ENCODE data around the gene HIBCH. TPM values are rescaled to one million over a fixed set of nuclear protein-coding genes. Genes with fewer than 3 reads are reported as not detected.

The HIBCH gene
- total and polyA plus RNA-seq, 9 of the 15 experiments (the other 6 are each of a cell fraction or from before 2014, with no cell fraction given), result 17.0 to 65.4 (median 28.3) TPM

DNA sequence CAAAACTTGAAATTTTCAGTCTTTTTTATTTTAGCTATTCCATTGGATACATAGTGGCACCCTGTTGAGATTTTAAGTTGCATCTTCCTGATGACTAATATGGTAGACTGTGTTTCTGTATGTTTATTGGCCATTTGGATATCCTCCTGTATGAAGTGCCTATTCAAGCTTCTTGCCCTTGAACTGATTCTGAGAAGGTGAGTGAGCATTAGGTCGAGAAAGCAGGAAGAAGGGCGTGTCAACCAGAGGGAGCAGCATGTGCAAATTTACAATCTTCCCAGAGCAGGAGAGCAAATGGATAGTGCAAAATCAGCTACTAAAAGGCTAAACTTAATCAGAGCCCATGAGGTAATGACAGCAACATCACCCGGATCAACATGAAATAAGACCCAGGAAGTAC is 32.3 kb upstream of the HIBCH start:
- no peaks in the 10 kb centered on the region for H4K20me1 ChIP-seq (replicated peaks; ENCODE audit: control insufficient read depth, insufficient read depth, low read length)
- in situ Hi-C loops (cut with MboI) (no loop called here), intact Hi-C loops (cut with micrococcal nuclease) (loop anchor here (2.0 kb wide), 1 partner anchor 17 kb away; no protein-coding TSS in a partner anchor)
- H3K9me3 ChIP-seq (replicated peaks; ENCODE audit: control insufficient read depth, insufficient read depth, low read depth, low read length), result no peaks in the 10 kb centered on the region
- 27% methylated on average over 3 of the region's 3 CpGs for WGBS (ENCODE audit: insufficient coverage, low coverage, missing lambda C conversion rate)
- CTCF ChIA-PET (ENCODE audit: low intra/inter-chr PET ratio), result no interaction called here
- peak overlapping the region in 1 of 2 experiments; percentile 49; a peak in 1 of 4 replicates for H3K9ac ChIP-seq (ENCODE audit: insufficient read depth in 1 of 2, low read depth in 2 of 2, low read length in 2 of 2)
- no peaks in the 10 kb centered on the region for H3K9me1 ChIP-seq (ENCODE audit: control insufficient read depth, insufficient read depth, low read length)
- peak in 1 of 4 experiments; percentile 43 for DNase-seq (ENCODE audit: extremely low read depth in 1 of 4, low spot score in 3 of 4)
- H3K4me2 ChIP-seq (ENCODE audit: insufficient read depth, low read length), result peak overlapping the region; percentile 45; the same call in 1 of the 2 replicates
- no peak for TF ChIP-seq ZNF12 (CRISPR knock-in tag; IDR thresholded peaks at IDR 0.05)
- 0 out of 2 replicates have a peak, but pooled peaks have one; percentile 20 for TF ChIP-seq CBFA2T3 (IDR thresholded peaks at IDR 0.05)
- TF ChIP-seq ESRRA (IDR thresholded peaks at IDR 0.05; ENCODE audit: borderline replicate concordance, low read depth), result peak; percentile 51; the same call in 1 of the 2 replicates
- no peak for TF ChIP-seq SLC30A9 (CRISPR knock-in tag; IDR thresholded peaks at IDR 0.05)
- H2AFZ ChIP-seq (ENCODE audit: low read depth, low read length), result peak overlapping the region; percentile 81
- peak; percentile 6 for ATAC-seq
- no peak overlapping the region for H3K4me3 ChIP-seq
- H3K4me1 ChIP-seq (replicated peaks in 1 of 2; ENCODE audit: control insufficient read depth in 2 of 2, insufficient read depth in 2 of 2, low read length in 2 of 2), result peaks cover 0 to 43% of the 10 kb centered on the region in 2 experiments; a peak in 3 of 5 replicates
- H3K36me3 ChIP-seq (ENCODE audit: control insufficient read depth, insufficient read depth, low read length), result no peaks in the 10 kb centered on the region
- POLR2A ChIA-PET, result no interaction called here
- BruUV-seq (replicated peaks), result no TSS peak
- H3K27ac ChIP-seq (ENCODE audit: extremely low read depth, low read depth, low read length), result peak overlapping the region; percentile 57
- FAIRE-seq, result no peak
- H3K79me2 ChIP-seq (ENCODE audit: control insufficient read depth, insufficient read depth, low read length), result no peaks in the 10 kb centered on the region
- H3K27me3 ChIP-seq (ENCODE audit: control insufficient read depth in 2 of 2, insufficient read depth in 2 of 2, low read length in 2 of 2), result no peaks in the 10 kb centered on the region

DNA sequence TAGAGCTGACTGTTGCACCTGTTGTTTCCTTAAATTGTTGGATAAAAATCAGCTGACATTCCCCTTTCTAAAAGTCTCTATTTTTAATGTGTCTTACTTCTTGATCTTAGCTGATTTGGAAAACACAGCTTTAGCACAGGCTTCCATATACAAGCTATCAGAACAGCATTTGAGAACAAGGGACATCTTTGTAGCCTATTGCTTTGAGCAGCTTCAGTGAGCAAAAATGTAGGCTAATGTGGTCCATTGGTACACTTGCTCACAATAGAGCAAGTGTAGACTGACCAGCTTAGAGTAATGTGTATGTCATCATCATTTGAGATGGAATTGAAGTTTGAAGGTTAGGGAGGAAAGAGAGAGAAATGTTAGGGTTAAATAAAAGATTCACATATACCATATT is 30.7 kb upstream of the HIBCH start:
- Histone ChIP-seq H3K9ac (ENCODE audit: insufficient read depth in 1 of 2, low read depth in 2 of 2, low read length in 2 of 2) (no peak overlapping the region), H3K9me3 (replicated peaks; ENCODE audit: control insufficient read depth, insufficient read depth, low read depth, low read length) (no peaks in the 10 kb centered on the region), H3K4me1 (replicated peaks in 1 of 2; ENCODE audit: control insufficient read depth in 2 of 2, insufficient read depth in 2 of 2, low read length in 2 of 2) (peaks cover 0 to 33% of the 10 kb centered on the region in 2 experiments; a peak in 4 of 5 replicates), H2AFZ (ENCODE audit: low read depth, low read length) (no peak overlapping the region), H3K27ac (ENCODE audit: extremely low read depth, low read depth, low read length) (no peak overlapping the region), H3K9me1 (ENCODE audit: control insufficient read depth, insufficient read depth, low read length) (no peaks in the 10 kb centered on the region), H3K4me2 (ENCODE audit: insufficient read depth, low read length) (no peak overlapping the region), H4K20me1 (replicated peaks; ENCODE audit: control insufficient read depth, insufficient read depth, low read length) (no peaks in the 10 kb centered on the region), H3K4me3 (no peak overlapping the region), H3K27me3 (ENCODE audit: control insufficient read depth in 2 of 2, insufficient read depth in 2 of 2, low read length in 2 of 2) (no peaks in the 10 kb centered on the region), H3K36me3 (ENCODE audit: control insufficient read depth, insufficient read depth, low read length) (no peaks in the 10 kb centered on the region), H3K79me2 (ENCODE audit: control insufficient read depth, insufficient read depth, low read length) (no peaks in the 10 kb centered on the region)
- FAIRE-seq (no peak), DNase-seq (ENCODE audit: extremely low read depth in 1 of 4, low spot score in 3 of 4) (no peak), ATAC-seq (no peak)
- CTCF ChIA-PET (ENCODE audit: low intra/inter-chr PET ratio), result no interaction called here
- in situ Hi-C loops (cut with MboI), result no loop called here
- POLR2A ChIA-PET, result no interaction called here
- TF ChIP-seq ZNF324 (CRISPR knock-in tag; IDR thresholded peaks at IDR 0.05) (no peak), POLR2A (conservative IDR thresholded peaks at IDR 0.05) (no peak), GABPA (tag; conservative IDR thresholded peaks at IDR 0.05; ENCODE audit: low read depth) (no peak)
- intact Hi-C loops (cut with micrococcal nuclease), result no loop called here
- BruUV-seq (replicated peaks), result no TSS peak

All from K562 (cell line).